ENCODE data around the gene SEPTIN2. TPM values are rescaled to one million over a fixed set of nuclear protein-coding genes. Genes with fewer than 3 reads are reported as not detected.
A peak's percentile ranks its signal among the peaks of the same experiment; 100 is the strongest.

SEPTIN2 gene
- total RNA-seq, 2 experiments from 2014 or later = 198 to 275 TPM

DNA sequence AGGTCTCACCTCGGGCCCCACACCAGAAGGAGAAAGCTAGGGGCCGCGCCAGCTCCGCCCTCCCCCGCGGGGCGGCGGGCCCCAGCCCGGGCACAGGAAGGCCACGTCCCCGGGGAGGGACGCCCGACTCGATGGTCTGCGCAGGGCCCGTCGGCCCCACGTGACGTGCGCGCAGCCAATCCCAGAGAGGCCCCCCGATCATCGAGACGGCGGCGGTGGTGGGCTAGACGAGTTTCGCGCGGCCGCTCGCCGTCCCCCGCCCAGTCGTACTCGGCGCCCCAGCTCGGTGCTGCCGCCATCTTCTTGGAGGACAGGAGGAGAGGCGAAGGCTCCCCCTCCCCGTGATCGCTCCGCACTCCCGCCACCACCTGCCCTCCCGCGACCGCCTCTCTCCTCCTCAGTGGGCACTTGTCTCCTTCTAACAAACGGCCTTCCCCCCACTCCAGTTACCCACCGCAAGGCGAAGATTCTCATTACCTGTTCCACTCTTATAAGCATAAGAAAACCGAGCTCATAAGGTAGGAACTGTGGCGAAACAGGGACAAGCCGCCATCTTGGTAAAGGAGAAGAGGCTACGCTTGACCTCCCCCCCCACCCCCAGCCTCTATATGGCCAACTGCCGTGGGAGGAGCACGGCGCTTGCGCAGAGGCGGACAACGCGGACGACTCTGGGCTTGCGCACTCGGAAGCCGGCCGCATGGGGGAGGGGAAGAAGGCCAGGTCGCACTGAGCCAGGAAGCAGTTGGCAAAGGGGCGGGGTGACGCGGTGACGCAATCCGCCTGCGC lies 439 bp upstream of the SEPTIN2 start, which contains the start of gene HDLBP:
TSS of gene HDLBP (minus strand) at position 580 of the 786 bp plus-strand sequence. CDS start 48,803 bp downstream, outside the sequence.
- Histone ChIP-seq H3K9me2 (ENCODE audit: insufficient read depth, low read length) (no peaks in the 10 kb centered on the region), H3K4me3 (ENCODE audit: low read depth, low read length, poor library complexity, severe bottlenecking) (peak within 1 kb of the TSS; percentile 96), H4K20me1 (ENCODE audit: insufficient read depth, low read length) (peaks cover 56% of the 10 kb centered on the region), H3K36me3 (ENCODE audit: insufficient read depth, low read length) (peaks cover 31% of the 10 kb centered on the region), H2AFZ (ENCODE audit: low read length) (peak within 1 kb of the TSS; percentile 47; the same call in 1 of the 2 replicates), H3K4me2 (ENCODE audit: low read length) (peak within 1 kb of the TSS; percentile 86), H3K4me1 (ENCODE audit: insufficient read depth, low read length, poor library complexity, severe bottlenecking) (peaks cover 68% of the 10 kb centered on the region), H3K79me2 (ENCODE audit: insufficient read depth, low read depth, low read length) (peaks cover 88% of the 10 kb centered on the region), H3K9me3 (ENCODE audit: low read length) (no peaks in the 10 kb centered on the region), H3K27ac (ENCODE audit: low read depth, low read length, poor library complexity, severe bottlenecking) (peak within 1 kb of the TSS; percentile 87)
- CTCF ChIA-PET (ENCODE audit: unreplicated experiment) = no interaction called here
- peak; percentile 99 for DNase-seq (ENCODE audit: low spot score)
- TF ChIP-seq EZH2phosphoT487 (IDR thresholded peaks at IDR 0.05; ENCODE audit: borderline replicate concordance, low read depth, low read length) = no peak
- TF ChIP-seq, protein P1, sequence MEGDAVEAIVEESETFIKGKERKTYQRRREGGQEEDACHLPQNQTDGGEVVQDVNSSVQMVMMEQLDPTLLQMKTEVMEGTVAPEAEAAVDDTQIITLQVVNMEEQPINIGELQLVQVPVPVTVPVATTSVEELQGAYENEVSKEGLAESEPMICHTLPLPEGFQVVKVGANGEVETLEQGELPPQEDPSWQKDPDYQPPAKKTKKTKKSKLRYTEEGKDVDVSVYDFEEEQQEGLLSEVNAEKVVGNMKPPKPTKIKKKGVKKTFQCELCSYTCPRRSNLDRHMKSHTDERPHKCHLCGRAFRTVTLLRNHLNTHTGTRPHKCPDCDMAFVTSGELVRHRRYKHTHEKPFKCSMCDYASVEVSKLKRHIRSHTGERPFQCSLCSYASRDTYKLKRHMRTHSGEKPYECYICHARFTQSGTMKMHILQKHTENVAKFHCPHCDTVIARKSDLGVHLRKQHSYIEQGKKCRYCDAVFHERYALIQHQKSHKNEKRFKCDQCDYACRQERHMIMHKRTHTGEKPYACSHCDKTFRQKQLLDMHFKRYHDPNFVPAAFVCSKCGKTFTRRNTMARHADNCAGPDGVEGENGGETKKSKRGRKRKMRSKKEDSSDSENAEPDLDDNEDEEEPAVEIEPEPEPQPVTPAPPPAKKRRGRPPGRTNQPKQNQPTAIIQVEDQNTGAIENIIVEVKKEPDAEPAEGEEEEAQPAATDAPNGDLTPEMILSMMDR (conservative IDR thresholded peaks at IDR 0.05; ENCODE audit: low read length) = peak; percentile 79
- intact Hi-C loops (cut with micrococcal nuclease; ENCODE audit: unreplicated experiment) = loop anchor here (1.0 to 10.0 kb wide), 5 partner anchors 21 to 730 kb away; partner anchors contain the start of genes CAPN10, FARP2, ING5 and STK25
- no TSS peak for BruUV-seq (replicated peaks)
- POLR2A ChIA-PET = interaction anchor here (0.5 to 1.5 kb wide), 9 partner anchors 12 to 575 kb away, joined by 3 to 7 read pairs (median 5); partner anchors contain the start of gene DTYMK

- no peak for DNase-seq (ENCODE audit: low spot score)
- peak overlapping the region; percentile 96 for H3K4me3 ChIP-seq (ENCODE audit: low read depth, low read length, poor library complexity, severe bottlenecking)
- no peak overlapping the region for H2AFZ ChIP-seq (ENCODE audit: low read length)
- intact Hi-C loops (cut with micrococcal nuclease; ENCODE audit: unreplicated experiment) = loop anchor here (5.0 to 10.0 kb wide), 2 partner anchors 385 to 732 kb away; partner anchors contain the start of genes CAPN10 and ING5
- CTCF ChIA-PET (ENCODE audit: unreplicated experiment) = no interaction called here
- POLR2A ChIA-PET = interaction anchor here (1.1 to 1.5 kb wide), 3 partner anchors 41 to 55 kb away, joined by 4 to 6 read pairs (median 4); no protein-coding TSS in a partner anchor
- no TSS peak for BruUV-seq (replicated peaks)
- H3K9me2 ChIP-seq (ENCODE audit: insufficient read depth, low read length) = no peaks in the 10 kb centered on the region
- H3K4me2 ChIP-seq (ENCODE audit: low read length) = peak overlapping the region; percentile 86
- peaks cover 59% of the 10 kb centered on the region for H4K20me1 ChIP-seq (ENCODE audit: insufficient read depth, low read length)
- H3K27ac ChIP-seq (ENCODE audit: low read depth, low read length, poor library complexity, severe bottlenecking) = peak overlapping the region; percentile 87
- peaks cover 47% of the 10 kb centered on the region for H3K36me3 ChIP-seq (ENCODE audit: insufficient read depth, low read length)
- TF ChIP-seq, protein P1 (conservative IDR thresholded peaks at IDR 0.05; ENCODE audit: low read length) = no peak
- no peak for TF ChIP-seq EZH2phosphoT487 (IDR thresholded peaks at IDR 0.05; ENCODE audit: borderline replicate concordance, low read depth, low read length)
- H3K4me1 ChIP-seq (ENCODE audit: insufficient read depth, low read length, poor library complexity, severe bottlenecking) = peaks cover 68% of the 10 kb centered on the region
- no peaks in the 10 kb centered on the region for H3K9me3 ChIP-seq (ENCODE audit: low read length)
- H3K79me2 ChIP-seq (ENCODE audit: insufficient read depth, low read depth, low read length) = peaks cover 88% of the 10 kb centered on the region
Observed at GRCh38 chr2:241316825-241317224, 1.1 kb downstream of the SEPTIN2 start.

Data from OCI-LY7 (cell line).